Endothelial cell (in vitro differentiated cells): ENCODE data around the gene PDE6D. TPM values are rescaled to one million over a fixed set of nuclear protein-coding genes. Genes with fewer than 3 reads are reported as not detected.

Source experiments
- DNase-seq: peaks from one replicate; pipeline ENCODE4 v3.0.0; 2021; ENCODE audit warnings: low spot score
- H3K27ac Mint-ChIP-seq: one replicate; pipeline ENCODE4 v1.8.0; 2021; ENCODE audit warnings: mixed read lengths, inconsistent platforms; ENCODE audit not compliant: unreplicated experiment
- H3K27me3 Mint-ChIP-seq: one replicate; pipeline ENCODE4 v1.8.0; 2021; ENCODE audit warnings: mild to moderate bottlenecking, moderate library complexity, mixed read lengths, inconsistent platforms; ENCODE audit not compliant: unreplicated experiment
- H3K36me3 Mint-ChIP-seq: one replicate; pipeline ENCODE4 v1.8.0; 2021; ENCODE audit warnings: mild to moderate bottlenecking, low read depth, mixed read lengths, inconsistent platforms; ENCODE audit not compliant: unreplicated experiment
- H3K4me1 Mint-ChIP-seq: one replicate; pipeline ENCODE4 v1.8.0; 2021; ENCODE audit warnings: mild to moderate bottlenecking, mixed read lengths, inconsistent platforms; ENCODE audit not compliant: unreplicated experiment
- H3K4me3 Mint-ChIP-seq: one replicate; pipeline ENCODE4 v1.8.0; 2021; ENCODE audit warnings: mild to moderate bottlenecking, mixed read lengths, inconsistent platforms; ENCODE audit not compliant: unreplicated experiment
- H3K9me3 Mint-ChIP-seq: one replicate; pipeline ENCODE4 v1.8.0; 2021; ENCODE audit warnings: mixed read lengths, inconsistent platforms; ENCODE audit not compliant: unreplicated experiment
- CTCF ChIP-seq: fragments of 200-600 bp; sonication (generic); IDR thresholded peaks from one replicate; pipeline ENCODE4 v1.5.0; 2021; ENCODE audit warnings: antibody characterized with exemption; ENCODE audit not compliant: unreplicated experiment
- total RNA-seq: library from RNA; stranded (reverse); fragmentation: NEBNext Ultra II Directional; extraction: Animal tissue kit (Norgen Biotek cat#: 25700); gene quantifications from one replicate; pipeline ENCODE4 v1.2.1, GENCODE V29; 2021; ENCODE audit not compliant: unreplicated experiment

The PDE6D gene
- total RNA-seq, 1 donor from 2014 or later, result 29.3 TPM

DNA sequence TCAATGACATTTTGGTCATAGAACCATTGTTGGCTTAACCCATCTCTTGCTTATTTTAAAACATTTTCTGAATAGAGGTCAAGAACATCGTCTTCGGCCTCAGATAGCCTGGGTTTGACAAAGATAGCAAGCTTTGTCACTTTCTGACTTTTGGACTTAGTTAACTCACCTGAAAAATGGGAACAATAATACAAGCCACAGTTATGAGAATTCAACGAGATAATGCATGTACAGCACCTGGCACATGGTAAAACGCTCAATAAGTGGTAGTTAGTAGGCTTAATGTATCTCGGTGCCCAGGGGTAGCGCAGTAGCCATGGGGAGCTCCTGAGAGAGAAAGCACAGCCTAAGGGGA is 4.7 kb upstream of the PDE6D start:
- Mint-ChIP-seq H3K4me1 (peaks cover 35% of the 10 kb centered on the region), H3K36me3 (peaks cover 6% of the 10 kb centered on the region), H3K4me3 (peak overlapping the region; percentile 99), H3K9me3 (no peaks in the 10 kb centered on the region), H3K27me3 (peaks cover 16% of the 10 kb centered on the region), H3K27ac (peak overlapping the region; percentile 95)
- TF ChIP-seq CTCF, result no peak
- DNase-seq, result no peak

GRCh38 chr2:231785413-231785812 is 4.3 kb upstream of the PDE6D start:
- no peaks in the 10 kb centered on the region for H3K9me3 Mint-ChIP-seq
- H3K27me3 Mint-ChIP-seq, result peaks cover 16% of the 10 kb centered on the region
- no peak for TF ChIP-seq CTCF
- H3K27ac Mint-ChIP-seq, result peak overlapping the region; percentile 95
- H3K4me1 Mint-ChIP-seq, result peaks cover 35% of the 10 kb centered on the region
- H3K36me3 Mint-ChIP-seq, result peaks cover 6% of the 10 kb centered on the region
- DNase-seq, result no peak
- peak overlapping the region; percentile 99 for H3K4me3 Mint-ChIP-seq

- Mint-ChIP-seq H3K4me1 (peaks cover 32% of the 10 kb centered on the region), H3K4me3 (peak overlapping the region; percentile 95), H3K9me3 (no peaks in the 10 kb centered on the region), H3K27ac (peak overlapping the region; percentile 91), H3K36me3 (peaks cover 10% of the 10 kb centered on the region), H3K27me3 (peaks cover 15% of the 10 kb centered on the region)
- peak; percentile 15 for DNase-seq
- TF ChIP-seq CTCF, result no peak
Measured at GRCh38 chr2:231781798-231782726, 980 bp upstream of the PDE6D start.

DNA sequence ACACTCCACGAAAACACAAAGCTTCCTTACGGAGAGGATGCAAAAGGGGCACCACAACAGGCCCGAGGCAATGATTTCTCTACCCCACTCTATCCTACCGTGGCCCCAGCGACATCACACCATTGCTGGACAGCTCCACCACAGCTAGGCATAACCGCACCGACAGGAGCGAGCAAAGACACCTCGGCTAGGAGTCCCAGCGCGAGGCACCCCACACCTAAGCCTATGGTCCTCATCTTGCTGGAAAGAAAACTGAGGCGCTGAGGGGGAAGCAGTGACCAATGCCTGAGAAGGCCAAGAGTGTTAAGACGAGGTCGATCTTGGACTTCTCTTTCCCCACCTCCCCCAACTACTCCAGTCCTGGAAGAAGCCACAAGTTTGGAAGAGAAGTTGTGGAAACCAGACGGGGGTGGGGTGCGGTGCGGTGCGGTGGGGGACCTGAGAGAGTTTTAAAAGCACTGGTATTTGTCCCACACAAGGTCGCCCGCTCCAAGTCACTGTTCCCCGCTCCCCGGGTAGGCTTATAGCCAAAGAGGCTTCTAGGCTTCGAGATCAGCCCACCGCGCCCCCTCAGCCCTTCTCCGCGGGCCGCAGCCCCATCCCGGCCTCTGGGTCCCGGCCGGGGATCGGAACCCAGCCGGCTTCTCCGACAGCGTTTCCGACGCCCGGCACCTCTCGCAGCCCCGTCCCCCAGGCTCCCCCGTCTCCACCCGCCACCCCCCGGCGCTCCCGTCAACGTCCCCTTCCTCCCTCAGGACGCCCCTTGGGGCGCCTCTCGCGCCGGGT is 766 bp downstream of the PDE6D start:
- TF ChIP-seq CTCF, result no peak
- H3K27ac Mint-ChIP-seq, result peak overlapping the region; percentile 6
- peaks cover 21% of the 10 kb centered on the region for H3K4me1 Mint-ChIP-seq
- peak; percentile 49 for DNase-seq
- no peaks in the 10 kb centered on the region for H3K9me3 Mint-ChIP-seq
- H3K36me3 Mint-ChIP-seq, result peaks cover 5% of the 10 kb centered on the region
- H3K27me3 Mint-ChIP-seq, result peaks cover 8% of the 10 kb centered on the region
- H3K4me3 Mint-ChIP-seq, result peak overlapping the region; percentile 95
